Activated CD4-positive, alpha-beta T cell treated with anti-CD3 and anti-CD28 coated beads, Interleukin-2, amount 10 ng/mL, durations not matched to agents 24 days and 14 days (primary cell): ENCODE results near the gene CDHR5. TPM values are rescaled to one million over a fixed set of nuclear protein-coding genes. Genes with fewer than 3 reads are reported as not detected.

Experiments
- DNase-seq: peaks from one replicate; pipeline ENCODE4 v3.0.0; 2022
- H3K27ac Mint-ChIP-seq: one replicate; pipeline ENCODE4 v1.8.0; 2022; ENCODE audit warnings: mild to moderate bottlenecking, mixed read lengths
- H3K27me3 Mint-ChIP-seq: one replicate; pipeline ENCODE4 v1.8.0; 2022; ENCODE audit warnings: mixed read lengths
- H3K36me3 Mint-ChIP-seq: one replicate; pipeline ENCODE4 v1.8.0; 2022; ENCODE audit warnings: low read depth, mild to moderate bottlenecking, mixed read lengths
- H3K4me1 Mint-ChIP-seq: one replicate; pipeline ENCODE4 v1.8.0; 2021; ENCODE audit warnings: mixed read lengths
- H3K4me3 Mint-ChIP-seq: one replicate; pipeline ENCODE4 v1.8.0; 2022; ENCODE audit warnings: mild to moderate bottlenecking, moderate library complexity, mixed read lengths
- H3K9me3 Mint-ChIP-seq: one replicate; pipeline ENCODE4 v1.8.0; 2021; ENCODE audit warnings: mixed read lengths
- intact Hi-C: fragments of 100-400 bp; cut with micrococcal nuclease; formaldehyde crosslinking; loops from one replicate; pipeline ENCODE4 v1.15.1; 2023
- total RNA-seq: library from RNA; stranded (reverse); gene quantifications from 2 replicates; pipeline ENCODE4 v1.2.3, GENCODE V29; 2022

The CDHR5 gene
- total RNA-seq, 1 donor from 2014 or later: not detected

DNA sequence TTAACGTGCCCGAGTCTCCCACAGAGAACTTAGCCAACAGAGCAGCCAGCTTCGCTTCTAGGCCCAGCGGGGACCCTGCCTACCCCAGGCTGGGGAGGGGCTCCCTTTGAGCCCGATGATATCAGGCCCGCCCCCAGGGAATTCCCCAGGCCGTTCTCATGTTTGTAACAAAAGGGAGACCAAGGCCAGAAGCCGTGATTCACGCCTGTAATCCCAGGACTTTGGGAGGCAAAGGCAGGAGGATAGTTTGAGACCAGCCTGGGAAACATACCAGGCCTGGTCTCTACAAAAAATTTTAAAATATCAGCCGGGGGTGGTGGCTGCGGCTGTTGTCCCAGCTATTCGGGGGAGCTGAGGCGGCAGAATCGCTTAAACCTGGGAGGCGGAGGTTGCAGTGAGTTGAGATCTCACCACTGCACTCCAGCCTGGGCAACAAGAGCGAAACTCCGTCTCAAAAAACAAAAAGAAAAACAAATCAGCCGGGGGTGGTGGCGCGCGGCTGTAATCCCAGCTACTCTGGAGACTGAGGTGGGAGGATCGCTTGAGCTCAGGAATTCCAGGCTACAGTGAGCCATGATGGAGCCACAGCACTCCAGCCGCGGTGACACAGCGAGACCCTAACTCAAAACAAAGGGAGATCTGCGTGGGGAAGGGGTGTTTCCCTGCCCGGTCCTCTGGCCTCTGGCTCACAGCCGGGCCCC, 14.0 kb upstream of the CDHR5 start:
- Mint-ChIP-seq H3K4me1 (peaks cover 10% of the 10 kb centered on the region), H3K9me3 (no peaks in the 10 kb centered on the region), H3K27me3 (peaks cover 27% of the 10 kb centered on the region), H3K36me3 (peaks cover 7% of the 10 kb centered on the region), H3K27ac (no peak overlapping the region), H3K4me3 (peak overlapping the region; percentile 26)
- no peak for DNase-seq
- intact Hi-C loops: no loop called here

DNA sequence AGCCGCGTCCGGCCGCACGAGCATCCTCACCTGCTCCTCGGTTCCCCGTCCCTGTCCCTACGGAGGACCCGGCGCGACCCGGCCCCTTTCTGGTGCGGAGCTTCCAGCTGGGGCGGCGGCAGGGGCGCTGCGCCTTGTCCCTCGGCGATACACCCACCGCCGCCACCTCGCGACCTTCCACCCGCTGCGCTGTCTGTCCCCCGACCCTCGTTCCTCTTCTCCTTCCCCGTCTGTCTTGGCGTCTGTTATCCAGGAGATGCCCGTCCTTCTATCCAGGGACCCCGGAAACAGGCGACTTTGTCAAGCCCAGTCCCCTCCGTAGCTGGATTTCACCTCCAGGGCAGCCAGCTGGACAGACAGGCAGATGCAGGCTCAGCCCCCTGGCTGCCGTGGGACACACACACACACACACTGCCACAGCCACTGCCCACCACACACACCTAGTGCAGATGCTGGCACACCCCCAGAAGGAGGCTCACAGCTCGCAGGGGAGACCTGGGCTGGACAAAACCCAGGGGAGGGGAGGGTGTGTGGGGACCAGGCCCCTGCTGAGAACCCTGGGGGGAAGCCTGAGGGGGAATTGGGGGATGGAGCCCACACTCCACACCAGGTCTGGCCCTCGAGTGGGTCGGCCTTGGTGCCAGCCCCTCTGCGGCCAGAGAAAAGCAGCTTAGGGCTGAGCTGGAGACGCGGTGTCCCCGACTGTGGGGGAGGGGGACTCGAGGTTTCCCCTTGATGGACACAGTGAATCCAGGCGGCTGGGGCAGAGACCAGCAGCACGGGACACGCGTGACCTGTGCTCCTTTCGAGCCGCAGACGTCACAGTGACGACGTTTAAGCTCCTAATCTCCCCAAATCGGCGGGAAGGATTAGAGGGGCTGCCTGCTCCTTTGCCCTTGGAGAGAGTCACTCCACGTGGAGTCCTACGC, 13.1 kb upstream of the CDHR5 start:
- DNase-seq: no peak
- H3K27ac Mint-ChIP-seq: peak overlapping the region; percentile 51
- H3K27me3 Mint-ChIP-seq: peaks cover 27% of the 10 kb centered on the region
- H3K4me3 Mint-ChIP-seq: peak overlapping the region; percentile 49
- no peaks in the 10 kb centered on the region for H3K9me3 Mint-ChIP-seq
- H3K4me1 Mint-ChIP-seq: peaks cover 10% of the 10 kb centered on the region
- intact Hi-C loops: no loop called here
- H3K36me3 Mint-ChIP-seq: peaks cover 7% of the 10 kb centered on the region

DNA sequence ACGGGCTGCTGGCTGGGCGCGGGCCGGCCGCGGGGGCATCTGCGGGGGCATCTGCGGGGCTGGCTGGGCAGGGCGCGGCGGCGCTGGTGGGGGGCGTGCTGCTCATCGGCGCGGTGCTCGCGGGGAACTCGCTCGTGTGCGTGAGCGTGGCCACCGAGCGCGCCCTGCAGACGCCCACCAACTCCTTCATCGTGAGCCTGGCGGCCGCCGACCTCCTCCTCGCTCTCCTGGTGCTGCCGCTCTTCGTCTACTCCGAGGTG, 12.5 kb upstream of the CDHR5 start:
- H3K27ac Mint-ChIP-seq: no peak overlapping the region
- DNase-seq: no peak
- peaks cover 7% of the 10 kb centered on the region for H3K36me3 Mint-ChIP-seq
- H3K9me3 Mint-ChIP-seq: no peaks in the 10 kb centered on the region
- intact Hi-C loops: no loop called here
- H3K4me1 Mint-ChIP-seq: peaks cover 8% of the 10 kb centered on the region
- H3K4me3 Mint-ChIP-seq: peak overlapping the region; percentile 49
- peaks cover 27% of the 10 kb centered on the region for H3K27me3 Mint-ChIP-seq

DNA sequence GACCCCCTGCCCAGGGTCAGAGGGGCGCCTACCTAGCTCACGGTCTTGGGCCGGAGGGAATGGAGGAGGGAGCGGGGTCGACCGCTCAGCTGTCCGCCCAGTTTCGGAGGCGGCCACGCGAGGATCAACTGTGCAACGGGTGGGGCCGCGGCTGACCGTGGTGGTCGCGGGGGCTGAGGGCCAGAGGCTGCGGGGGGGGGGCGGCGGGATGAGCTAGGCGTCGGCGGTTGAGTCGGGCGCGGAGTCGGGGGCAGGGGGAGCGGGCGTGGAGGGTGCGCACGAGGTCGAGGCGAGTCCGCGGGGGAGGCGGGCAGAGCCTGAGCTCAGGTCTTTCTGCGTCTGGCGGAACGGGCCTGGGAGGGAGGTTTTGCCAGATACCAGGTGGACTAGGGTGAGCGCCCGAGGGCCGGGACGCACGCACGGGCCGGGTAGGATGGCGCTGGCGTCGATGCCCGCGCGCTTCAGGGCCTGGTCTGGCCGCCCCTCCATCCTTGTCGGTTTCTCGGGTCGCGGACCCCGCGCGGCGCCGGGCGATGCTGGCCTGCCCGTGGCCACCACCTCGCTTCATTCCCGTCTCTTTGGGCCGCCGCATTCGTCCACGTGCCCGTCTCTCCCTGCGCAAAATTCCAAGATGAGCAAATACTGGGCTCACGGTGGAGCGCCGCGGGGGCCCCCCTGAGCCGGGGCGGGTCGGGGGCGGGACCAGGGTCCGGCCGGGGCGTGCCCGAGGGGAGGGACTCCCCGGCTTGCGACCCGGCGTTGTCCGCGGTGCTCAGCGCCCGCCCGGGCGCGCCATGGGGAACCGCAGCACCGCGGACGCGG, 12.0 kb upstream of the CDHR5 start, which contains the start of gene DRD4:
Gene DRD4 (plus strand): TSS at position 759 of the 822 bp plus-strand sequence. CDS start 36 bp downstream, at position 795.
- Mint-ChIP-seq H3K9me3 (no peaks in the 10 kb centered on the region), H3K36me3 (peaks cover 5% of the 10 kb centered on the region), H3K4me3 (peak within 1 kb of the TSS; percentile 49), H3K27ac (peak within 1 kb of the TSS; percentile 51), H3K27me3 (peaks cover 27% of the 10 kb centered on the region), H3K4me1 (peaks cover 8% of the 10 kb centered on the region)
- intact Hi-C loops: no loop called here
- DNase-seq: no peak

DNA sequence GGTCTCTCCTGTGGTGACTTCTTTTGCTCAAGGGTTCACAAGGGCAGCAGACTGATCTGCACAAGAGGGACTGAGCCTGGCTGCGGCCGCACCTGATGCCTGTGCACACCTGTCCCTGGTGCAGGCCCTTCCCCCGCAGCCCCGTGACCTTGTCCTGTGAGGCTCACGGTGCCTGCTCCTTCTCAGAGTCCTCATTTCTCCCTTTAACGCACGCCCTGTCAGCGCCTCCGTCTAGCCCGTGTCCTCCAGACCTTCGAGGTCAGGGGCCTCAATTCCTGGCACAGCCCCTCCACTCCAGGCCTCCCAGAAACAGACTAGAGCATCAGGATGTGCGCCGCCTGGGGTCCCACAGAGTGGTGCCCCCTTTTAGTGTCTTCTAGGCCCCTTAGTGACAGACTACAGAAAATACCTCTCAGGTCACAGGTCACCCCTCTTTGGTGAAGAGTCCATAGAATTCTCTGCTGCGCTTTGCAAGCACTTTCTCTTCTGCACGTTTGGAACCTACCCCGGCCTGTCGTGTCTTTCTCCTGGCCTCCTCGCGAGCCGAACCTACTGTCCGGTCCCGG, 11.3 kb upstream of the CDHR5 start:
- Mint-ChIP-seq H3K27ac (no peak overlapping the region), H3K4me1 (peaks cover 8% of the 10 kb centered on the region), H3K36me3 (peaks cover 5% of the 10 kb centered on the region), H3K9me3 (no peaks in the 10 kb centered on the region), H3K4me3 (no peak overlapping the region), H3K27me3 (peaks cover 27% of the 10 kb centered on the region)
- no peak for DNase-seq
- intact Hi-C loops: no loop called here

DNA sequence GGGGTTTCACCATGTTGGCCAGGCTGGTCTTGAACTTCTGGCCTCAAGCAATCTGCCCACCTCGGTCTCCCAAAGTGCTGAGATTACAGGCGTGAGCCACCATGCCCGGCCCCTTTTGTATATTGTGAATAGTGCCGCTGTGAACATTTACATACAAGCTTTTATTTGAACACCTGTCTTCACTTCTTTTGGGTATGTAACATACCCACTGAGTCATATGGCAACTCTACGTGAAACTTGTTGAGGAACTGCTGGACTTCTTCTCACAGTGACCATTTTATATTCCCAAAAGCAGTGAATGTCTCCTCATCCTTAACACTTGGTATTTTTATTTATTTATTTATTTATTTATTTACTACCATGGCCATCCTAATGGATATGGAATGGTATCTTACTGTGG, 6.1 kb upstream of the CDHR5 start:
- Mint-ChIP-seq H3K36me3 (peaks cover 5% of the 10 kb centered on the region), H3K4me1 (peaks cover 18% of the 10 kb centered on the region), H3K27me3 (peaks cover 22% of the 10 kb centered on the region), H3K9me3 (no peaks in the 10 kb centered on the region), H3K4me3 (no peak overlapping the region), H3K27ac (no peak overlapping the region)
- intact Hi-C loops: no loop called here
- DNase-seq: no peak

DNA sequence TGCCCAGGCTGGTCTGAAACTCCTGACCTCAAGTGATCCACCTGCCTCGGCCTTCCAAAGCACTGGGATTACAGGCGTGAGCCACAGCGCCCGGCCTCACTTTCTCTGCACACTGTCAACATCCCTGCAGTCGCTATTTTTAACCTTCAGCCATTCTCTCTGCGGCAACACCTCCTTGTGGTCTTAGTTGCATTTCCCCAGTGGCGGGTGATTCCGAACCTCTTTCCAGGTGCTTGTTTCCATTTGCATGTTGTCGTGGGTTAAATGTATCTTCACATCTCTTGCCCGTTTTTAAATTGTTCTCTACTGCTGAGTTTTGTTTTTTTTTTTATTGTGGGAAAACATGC, 4.5 kb upstream of the CDHR5 start:
- intact Hi-C loops: no loop called here
- H3K27ac Mint-ChIP-seq: peak overlapping the region; percentile 62

DNA sequence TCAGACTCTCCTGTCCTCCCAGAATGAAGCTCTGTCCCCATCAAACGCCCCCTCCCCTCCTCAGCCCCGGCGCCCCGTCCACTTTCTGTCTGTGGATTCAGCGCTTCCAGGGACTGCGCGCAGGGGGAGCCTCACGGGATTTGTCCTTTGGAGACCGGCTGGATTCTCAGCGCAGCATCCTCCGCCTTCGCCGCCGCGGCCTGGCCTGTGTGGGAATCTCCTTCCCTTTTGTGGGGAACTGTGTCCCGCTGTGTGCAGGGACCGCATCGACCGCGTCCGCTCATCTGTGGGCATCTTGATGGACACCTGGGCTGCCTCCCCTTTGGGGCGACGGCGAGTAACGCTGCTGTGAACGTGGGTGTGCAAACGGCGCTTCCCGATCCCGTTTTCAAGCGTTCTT, 3.3 kb upstream of the CDHR5 start:
- no peak for DNase-seq
- Mint-ChIP-seq H3K36me3 (peaks cover 5% of the 10 kb centered on the region), H3K9me3 (no peaks in the 10 kb centered on the region), H3K27me3 (peaks cover 19% of the 10 kb centered on the region), H3K27ac (peak overlapping the region; percentile 59), H3K4me1 (peaks cover 16% of the 10 kb centered on the region), H3K4me3 (peak overlapping the region; percentile 9)
- intact Hi-C loops: no loop called here

More for the DNA sequence above, 4.5 kb upstream of the CDHR5 start:
- Mint-ChIP-seq H3K4me3 (peak overlapping the region; percentile 9), H3K9me3 (no peaks in the 10 kb centered on the region), H3K36me3 (peaks cover 5% of the 10 kb centered on the region), H3K27me3 (peaks cover 19% of the 10 kb centered on the region), H3K4me1 (peaks cover 16% of the 10 kb centered on the region)
- peak; percentile 67 for DNase-seq

DNA sequence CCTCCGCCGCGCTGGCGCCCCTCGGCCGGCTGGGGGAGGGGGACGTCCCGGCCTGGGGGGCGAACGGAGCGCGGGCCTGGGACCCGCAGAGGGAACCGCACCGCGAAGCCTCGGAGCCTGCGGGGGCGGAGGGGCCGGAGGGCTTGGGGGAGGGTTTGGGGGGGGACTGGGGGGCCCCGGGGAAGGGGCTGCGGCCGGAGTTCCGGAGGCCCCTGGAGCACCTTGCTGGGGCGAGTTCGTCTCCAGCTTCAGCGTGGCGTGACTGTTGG, 2.5 kb upstream of the CDHR5 start:
- no peak for DNase-seq
- H3K9me3 Mint-ChIP-seq: no peaks in the 10 kb centered on the region
- H3K4me3 Mint-ChIP-seq: no peak overlapping the region
- H3K27ac Mint-ChIP-seq: no peak overlapping the region
- intact Hi-C loops: no loop called here
- H3K36me3 Mint-ChIP-seq: peaks cover 5% of the 10 kb centered on the region
- peaks cover 19% of the 10 kb centered on the region for H3K27me3 Mint-ChIP-seq
- H3K4me1 Mint-ChIP-seq: peaks cover 16% of the 10 kb centered on the region

DNA sequence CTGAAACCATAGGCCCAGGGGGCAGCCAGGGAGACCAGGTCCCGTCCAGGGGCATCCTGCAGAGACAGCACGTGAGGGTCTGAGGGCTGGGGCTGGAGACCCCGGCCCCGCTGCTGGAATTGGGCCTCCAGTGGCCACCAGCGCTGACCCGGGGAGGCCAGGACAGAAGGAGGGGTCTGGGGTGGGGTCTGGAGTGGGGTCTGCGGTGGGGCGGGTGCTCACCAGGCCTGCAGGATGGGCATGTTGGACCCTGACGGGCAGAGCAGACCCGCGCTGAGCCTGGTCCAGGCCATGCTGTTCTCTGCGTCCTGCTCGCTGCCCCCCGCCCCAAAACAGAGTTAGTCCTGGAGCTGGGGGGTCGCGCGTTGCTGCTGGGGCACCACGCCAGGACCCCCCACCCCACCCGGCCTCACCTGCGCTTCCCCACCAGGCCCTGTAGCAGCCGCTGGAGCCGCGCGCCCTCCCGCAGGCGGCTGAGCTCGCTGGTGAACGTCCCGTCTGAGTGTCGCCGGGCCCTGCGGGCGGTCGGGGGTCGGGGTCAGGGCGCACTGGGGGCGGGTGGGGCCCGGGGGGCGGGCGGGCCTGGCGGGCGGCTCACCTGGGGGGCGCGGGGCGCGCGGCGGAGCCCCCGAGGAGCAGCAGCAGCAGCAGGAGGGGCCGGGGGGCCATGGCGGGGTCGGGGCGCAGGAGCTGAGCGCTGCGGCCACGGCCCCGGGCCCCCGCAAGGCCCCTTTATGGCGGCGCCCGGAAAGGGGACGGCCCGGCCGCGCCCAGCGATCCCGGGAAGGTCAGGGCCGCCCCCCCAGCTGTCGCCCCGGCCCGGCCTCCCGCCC, 1.9 kb upstream of the CDHR5 start, which contains the start of gene SCT:
Gene SCT (minus strand): TSS at position 707 of the 833 bp plus-strand sequence. CDS start 38 bp downstream, at position 669.
- Mint-ChIP-seq H3K4me1 (peaks cover 16% of the 10 kb centered on the region), H3K27me3 (peaks cover 19% of the 10 kb centered on the region), H3K27ac (no peak within 1 kb of the TSS), H3K4me3 (no peak within 1 kb of the TSS), H3K9me3 (no peaks in the 10 kb centered on the region), H3K36me3 (peaks cover 5% of the 10 kb centered on the region)
- no peak for DNase-seq
- intact Hi-C loops: no loop called here

DNA sequence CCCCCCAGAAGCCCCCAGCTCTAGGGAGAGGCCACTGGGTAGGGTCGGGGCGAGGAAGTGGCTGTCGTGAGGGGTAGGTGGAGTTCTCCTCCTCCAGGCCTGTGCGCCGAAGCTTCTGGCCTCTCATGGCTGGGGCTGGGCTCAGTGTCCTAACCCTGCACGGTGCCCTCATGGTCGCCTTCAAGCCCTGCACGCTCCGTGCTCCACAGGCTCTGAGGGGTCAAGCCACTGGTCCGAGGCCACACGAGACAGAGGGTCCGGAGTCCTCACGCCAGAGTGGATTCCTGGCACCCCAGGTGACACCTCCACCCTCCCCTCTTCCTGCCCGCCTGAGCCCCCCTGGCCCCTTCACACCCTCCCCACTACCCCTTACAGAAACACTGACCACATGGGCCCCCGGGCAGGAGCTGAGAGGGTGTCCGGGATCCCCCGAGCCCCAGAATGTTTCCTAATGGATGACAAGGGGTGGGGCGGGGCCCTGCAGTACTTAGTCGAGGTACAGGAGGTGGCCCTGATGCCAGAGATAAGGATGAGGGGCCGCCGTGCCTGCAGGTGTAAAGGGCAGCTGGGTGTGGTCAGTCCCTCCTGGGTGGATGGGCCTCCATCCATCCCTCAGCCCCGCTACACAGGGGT, 997 bp upstream of the CDHR5 start:
- no peaks in the 10 kb centered on the region for H3K9me3 Mint-ChIP-seq
- intact Hi-C loops: no loop called here
- H3K36me3 Mint-ChIP-seq: peaks cover 5% of the 10 kb centered on the region
- H3K27ac Mint-ChIP-seq: no peak overlapping the region
- peaks cover 19% of the 10 kb centered on the region for H3K27me3 Mint-ChIP-seq
- no peak for DNase-seq
- peaks cover 16% of the 10 kb centered on the region for H3K4me1 Mint-ChIP-seq
- no peak overlapping the region for H3K4me3 Mint-ChIP-seq

DNA sequence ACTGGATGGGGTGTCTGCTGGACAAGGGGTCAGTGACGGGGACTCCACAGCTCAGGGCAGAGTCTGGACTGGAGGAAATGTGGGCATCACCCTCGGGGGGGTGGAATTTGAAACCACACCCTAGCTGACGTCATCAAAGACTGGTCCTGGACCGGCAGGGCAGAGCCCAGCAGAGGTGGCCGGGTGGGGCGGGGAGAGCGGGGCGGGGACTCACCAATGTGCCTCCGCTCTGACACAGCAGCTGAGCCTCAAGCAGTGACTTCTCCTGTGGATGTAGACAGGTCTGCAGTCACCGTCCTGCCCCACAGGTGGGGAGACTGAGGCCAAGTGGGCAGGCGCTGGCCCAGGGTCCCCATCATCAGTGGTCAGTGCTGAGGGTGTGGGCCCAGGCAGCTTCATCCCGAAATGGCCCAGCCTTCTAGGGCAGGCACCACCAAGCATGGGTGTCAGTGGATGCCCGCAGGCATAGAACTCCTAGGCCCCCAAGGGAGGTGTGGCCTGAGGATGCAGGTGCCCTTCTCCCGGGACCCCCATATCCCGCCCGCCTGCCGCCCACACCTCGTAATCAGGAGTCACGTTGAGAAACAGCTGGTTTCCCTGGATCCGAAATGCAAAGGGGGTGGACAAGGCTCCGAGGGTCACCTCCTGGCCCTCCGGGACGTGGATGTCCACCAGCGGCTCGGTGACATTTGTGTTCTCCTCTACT, 603 bp downstream of the CDHR5 start:
- Mint-ChIP-seq H3K4me3 (no peak overlapping the region), H3K27me3 (peaks cover 16% of the 10 kb centered on the region), H3K36me3 (peaks cover 5% of the 10 kb centered on the region), H3K27ac (no peak overlapping the region), H3K4me1 (peaks cover 10% of the 10 kb centered on the region), H3K9me3 (no peaks in the 10 kb centered on the region)
- DNase-seq: no peak
- intact Hi-C loops: no loop called here
